CD8-positive, alpha-beta memory T cell (primary cell): ENCODE measurements around the gene NR2C2AP. TPM values are rescaled to one million over a fixed set of nuclear protein-coding genes. Genes with fewer than 3 reads are reported as not detected.
A peak's percentile ranks its signal among the peaks of the same experiment; 100 is the strongest.
"Not testable (repeated sequence)": the region's sequence is repeated elsewhere in the genome, so short reads cannot be mapped to it uniquely, and the experiment has no call there.

Source experiments
- CTCF ChIA-PET: fragments of 350-600 bp; sonication (Branson Sonifier 250); formaldehyde crosslinking; loops from one replicate; lab custom pipeline; 2021; ENCODE audit warnings: antibody characterized with exemption; lab: Charles Lee
- POLR2A ChIA-PET: fragments of 350-600 bp; sonication (Branson Sonifier 250); formaldehyde crosslinking; loops from one replicate; lab custom pipeline; 2021; ENCODE audit warnings: antibody characterized with exemption; lab: Charles Lee
- DNase-seq, 5 donors: peaks; one replicate each; pipeline versions ENCODE4 v3.0.0 to v3.0.0-alpha.2; 2020 to 2022; ENCODE audit warnings: mixed read lengths in 1 of 5
- H3K27ac ChIP-seq: one replicate; pipeline ENCODE4 v1.7.0; 2013; ENCODE audit warnings: low read depth, mild to moderate bottlenecking, low read length, moderate library complexity
- H3K27me3 ChIP-seq: 2 replicates; pipeline ENCODE4 v1.7.0; 2013; ENCODE audit warnings: low read length, mild to moderate bottlenecking; ENCODE audit not compliant: insufficient read depth, poor library complexity, severe bottlenecking
- H3K36me3 ChIP-seq: 2 replicates; pipeline ENCODE4 v1.7.0; 2013; ENCODE audit warnings: mild to moderate bottlenecking, low read length, moderate library complexity; ENCODE audit not compliant: insufficient read depth
- H3K4me1 ChIP-seq: 2 replicates; pipeline ENCODE4 v1.7.0; 2013; ENCODE audit warnings: mild to moderate bottlenecking, low read length, moderate library complexity; ENCODE audit not compliant: insufficient read depth
- H3K4me3 ChIP-seq: 2 replicates; pipeline ENCODE4 v1.7.0; 2013; ENCODE audit warnings: mild to moderate bottlenecking, low read length
- H3K9me3 ChIP-seq: 2 replicates; pipeline ENCODE4 v1.7.0; 2013; ENCODE audit warnings: mild to moderate bottlenecking, low read length
- H3K27ac Mint-ChIP-seq, 8 donors: one replicate each; pipeline ENCODE4 v1.8.0; 2020 to 2021; ENCODE audit warnings: mixed read lengths in 8 of 8, mild to moderate bottlenecking in 6 of 8, inconsistent platforms in 3 of 8, moderate library complexity in 3 of 8
- H3K27me3 Mint-ChIP-seq, 2 donors: one replicate each; pipeline ENCODE4 v1.8.0; 2020 to 2021; ENCODE audit warnings: mixed read lengths in 2 of 2, mild to moderate bottlenecking in 1 of 2, moderate library complexity in 1 of 2
- H3K36me3 Mint-ChIP-seq, 3 donors: one replicate each; pipeline ENCODE4 v1.8.0; 2020 to 2021; ENCODE audit warnings: mixed read lengths in 3 of 3, inconsistent platforms in 1 of 3, mild to moderate bottlenecking in 1 of 3
- H3K4me1 Mint-ChIP-seq, 3 donors: one replicate each; pipeline ENCODE4 v1.8.0; 2020 to 2021; ENCODE audit warnings: mixed read lengths in 3 of 3, inconsistent platforms in 1 of 3, mild to moderate bottlenecking in 1 of 3
- H3K4me3 Mint-ChIP-seq, 7 donors: one replicate each; pipeline ENCODE4 v1.8.0; 2020 to 2021; ENCODE audit warnings: mixed read lengths in 7 of 7, mild to moderate bottlenecking in 6 of 7, moderate library complexity in 4 of 7, inconsistent platforms in 2 of 7
- H3K9me3 Mint-ChIP-seq, 5 donors: one replicate each; pipeline ENCODE4 v1.8.0; 2020 to 2022; ENCODE audit warnings: mixed read lengths in 5 of 5, mild to moderate bottlenecking in 3 of 5, moderate library complexity in 2 of 5, inconsistent platforms in 1 of 5
- polyA plus RNA-seq: library from polyadenylated mRNA; unstranded; fragments of 300-500 nt; fragmentation: Illumina TruSeq; gene quantifications from one replicate; pipeline ENCODE4 v1.2.3, GENCODE V29; 2021
- total RNA-seq, 2 experiments: library from RNA; stranded (reverse); gene quantifications; one replicate each; pipeline ENCODE4 v1.2.3, GENCODE V29; 2021

NR2C2AP gene
- total and polyA plus RNA-seq, 3 experiments from 2014 or later = 35.4 to 60.7 (median 59.5) TPM

DNA sequence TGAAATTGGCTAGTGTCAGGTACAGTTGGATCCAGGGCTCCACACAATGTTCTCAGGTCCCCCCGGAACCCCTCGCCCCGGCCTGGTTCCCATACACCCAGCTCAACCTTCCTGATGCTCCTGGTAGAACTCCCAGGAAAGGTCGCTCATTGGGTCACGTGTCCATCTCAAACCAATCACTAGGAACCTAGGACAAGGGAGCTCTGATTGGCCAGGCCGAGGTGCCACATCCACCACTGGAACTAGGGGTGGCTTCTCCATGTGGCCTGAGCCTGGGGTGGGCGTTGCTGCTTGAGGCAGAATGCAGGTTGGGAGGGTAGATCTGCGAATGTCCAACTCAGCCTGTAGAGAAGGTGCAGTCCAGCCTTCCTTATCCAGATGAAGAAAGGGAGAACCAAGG, 26.3 kb downstream of the NR2C2AP start:
- Mint-ChIP-seq H3K36me3 (peaks cover 0 to 50% (median 3%) of the 10 kb centered on the region in 3 donors), H3K27ac (no peak overlapping the region)

DNA sequence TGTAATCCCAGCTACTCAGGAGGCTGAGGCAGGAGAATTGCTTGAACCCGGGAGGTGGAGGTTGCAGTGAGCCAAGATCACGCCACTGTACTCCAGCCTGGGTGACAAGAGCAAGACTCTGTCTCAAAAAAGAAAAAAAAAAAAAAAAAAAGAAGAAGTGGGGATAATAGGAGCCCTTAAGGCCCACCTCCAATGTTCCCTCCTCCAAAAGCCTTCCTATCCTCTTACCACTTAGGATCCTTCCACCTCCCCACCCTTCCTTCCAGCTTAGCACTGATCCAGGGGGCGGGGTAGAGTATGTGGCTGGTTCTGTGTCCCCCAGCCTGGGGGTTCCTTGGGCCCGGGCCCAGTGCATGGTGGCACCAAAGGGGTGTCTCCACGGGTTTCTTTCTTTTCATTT, 30.0 kb downstream of the NR2C2AP start:
- H3K27ac ChIP-seq, H3K9me3 ChIP-seq, H3K27me3 Mint-ChIP-seq, H3K4me1 ChIP-seq, H3K36me3 ChIP-seq, H3K9me3 Mint-ChIP-seq, H3K27ac Mint-ChIP-seq, H3K27me3 ChIP-seq, POLR2A ChIA-PET, H3K4me3 ChIP-seq, H3K4me3 Mint-ChIP-seq, DNase-seq: not testable (repeated sequence)
- CTCF ChIA-PET = interaction anchor here (1.2 to 2.9 kb wide), 2 partner anchors 16 to 20 kb away, joined by 3 to 8 read pairs; no protein-coding TSS in a partner anchor
- Mint-ChIP-seq H3K36me3 (peaks cover 0 to 22% (median 0%) of the 10 kb centered on the region in 3 donors), H3K4me1 (peaks cover 14 to 20% (median 15%) of the 10 kb centered on the region in 3 donors)

More for the DNA sequence above, 26.3 kb downstream of the NR2C2AP start:
- H3K4me3 Mint-ChIP-seq = no peak overlapping the region
- Histone ChIP-seq H3K4me3 (no peak overlapping the region), H3K9me3 (no peaks in the 10 kb centered on the region), H3K27me3 (no peaks in the 10 kb centered on the region), H3K36me3 (peaks cover 4% of the 10 kb centered on the region), H3K4me1 (no peaks in the 10 kb centered on the region), H3K27ac (no peak overlapping the region)
- no peaks in the 10 kb centered on the region for H3K27me3 Mint-ChIP-seq
- POLR2A ChIA-PET = interaction anchor here (0.7 kb wide), 1 partner anchor 32 kb away, joined by 3 read pairs; no protein-coding TSS in a partner anchor
- CTCF ChIA-PET = interaction anchor here (1.7 to 1.9 kb wide), 3 partner anchors 14 to 126 kb away, joined by 4 to 5 read pairs (median 4); partner anchors contain the start of genes BORCS8 and RFXANK
- peaks cover 0 to 3% (median 2%) of the 10 kb centered on the region in 3 donors for H3K4me1 Mint-ChIP-seq
- no peak for DNase-seq
- H3K9me3 Mint-ChIP-seq = no peaks in the 10 kb centered on the region

DNA sequence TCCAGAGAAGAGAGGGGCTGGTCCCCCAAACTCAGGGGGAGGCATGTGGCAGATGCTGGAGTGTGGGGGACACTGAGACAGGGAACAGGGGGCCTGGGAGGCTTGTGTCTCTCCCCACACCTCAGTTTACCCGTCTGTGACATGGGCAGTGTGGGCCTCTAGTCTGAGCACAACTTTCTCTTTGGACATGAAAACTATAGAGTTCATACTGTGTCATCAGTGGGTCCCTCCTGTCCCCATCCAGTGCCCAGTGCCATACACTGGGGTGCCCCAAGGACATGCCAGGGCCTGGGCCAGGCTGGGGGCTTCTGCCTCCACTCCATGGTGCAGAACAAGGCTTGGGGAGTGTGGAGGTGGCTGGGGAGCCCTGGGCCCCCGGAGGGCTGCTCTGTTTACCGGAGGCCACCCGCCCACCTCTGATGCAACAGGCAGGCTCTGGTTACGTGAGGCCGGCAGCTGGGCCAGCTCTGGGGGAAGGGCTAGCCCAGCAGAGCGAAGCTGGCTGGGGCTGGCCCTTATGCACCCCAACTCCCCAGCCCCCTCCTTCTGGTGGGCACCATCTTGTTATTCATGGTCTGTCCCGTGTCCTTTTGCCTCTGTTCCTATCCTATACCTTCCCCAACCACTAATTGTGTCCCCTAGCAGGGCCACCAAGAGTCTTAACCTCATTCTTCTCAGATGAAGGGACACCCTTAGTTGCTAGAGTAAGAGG, 31.2 kb downstream of the NR2C2AP start:
- Histone ChIP-seq H3K27ac (no peak overlapping the region), H3K27me3 (no peaks in the 10 kb centered on the region), H3K36me3 (no peaks in the 10 kb centered on the region), H3K9me3 (no peaks in the 10 kb centered on the region), H3K4me1 (peaks cover 8% of the 10 kb centered on the region), H3K4me3 (no peak overlapping the region)
- ChIA-PET CTCF (interaction anchor here (2.9 kb wide), 1 partner anchor 15 kb away, joined by 8 read pairs; no protein-coding TSS in a partner anchor), POLR2A (no interaction called here)
- Mint-ChIP-seq H3K4me3 (peak overlapping the region in 1 of 7 donors; percentile 29), H3K27me3 (peaks cover 3 to 8% of the 10 kb centered on the region in 2 donors), H3K4me1 (peaks cover 14 to 20% (median 15%) of the 10 kb centered on the region in 3 donors), H3K9me3 (no peaks in the 10 kb centered on the region), H3K36me3 (peaks cover 0 to 13% (median 3%) of the 10 kb centered on the region in 3 donors), H3K27ac (no peak overlapping the region)
- DNase-seq = no peak

DNA sequence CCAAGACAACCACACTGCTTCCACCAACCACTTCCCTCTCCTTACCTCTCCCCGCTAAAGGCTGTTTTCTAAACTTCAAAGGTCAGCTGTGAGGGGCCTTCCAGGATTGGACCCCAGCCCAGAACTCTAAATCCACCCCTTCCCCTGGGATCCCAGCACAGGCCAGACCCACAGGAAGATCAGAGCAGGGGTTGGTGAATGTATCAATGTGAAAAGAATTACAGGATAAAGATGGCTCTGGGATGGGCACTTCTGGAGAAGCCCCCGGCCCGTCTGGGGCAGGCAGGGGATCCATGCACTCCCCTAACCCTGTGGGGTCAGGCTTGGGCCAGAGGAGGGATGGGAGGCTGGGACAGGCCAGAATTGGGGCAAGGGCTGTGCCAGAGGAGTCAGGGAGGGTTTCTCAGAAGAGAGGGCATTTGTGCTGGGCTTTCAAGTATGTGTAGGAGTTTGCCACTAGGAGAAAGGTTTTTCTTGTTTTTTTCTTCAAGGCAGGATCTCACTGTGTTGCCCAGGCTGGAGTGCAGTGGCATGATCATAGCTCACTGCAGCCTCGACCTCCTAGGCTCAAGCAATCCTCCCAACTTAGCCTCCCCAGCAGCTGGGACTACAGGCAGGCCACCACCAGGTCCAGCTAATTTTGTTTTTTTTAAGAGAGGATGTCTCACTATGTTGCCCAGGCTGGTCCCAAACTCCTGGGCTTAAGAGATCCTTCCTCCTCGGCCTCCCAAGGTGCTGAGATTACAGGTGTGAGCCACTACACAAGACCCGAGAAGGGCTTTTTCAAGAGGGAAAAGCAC, 32.1 kb downstream of the NR2C2AP start:
- Mint-ChIP-seq H3K4me1 (peaks cover 14 to 20% (median 15%) of the 10 kb centered on the region in 3 donors), H3K27me3 (peaks cover 3 to 8% of the 10 kb centered on the region in 2 donors), H3K36me3 (peaks cover 0 to 5% (median 3%) of the 10 kb centered on the region in 3 donors), H3K9me3 (no peaks in the 10 kb centered on the region), H3K27ac (peak overlapping the region in 2 of 8 donors; percentile 36 to 71), H3K4me3 (peak overlapping the region in 3 of 7 donors; percentile 25 to 67 (median 52))
- CTCF ChIA-PET = no interaction called here
- POLR2A ChIA-PET = no interaction called here
- H3K27me3 ChIP-seq = no peaks in the 10 kb centered on the region
- peaks cover 8% of the 10 kb centered on the region for H3K4me1 ChIP-seq
- H3K36me3 ChIP-seq = no peaks in the 10 kb centered on the region
- no peaks in the 10 kb centered on the region for H3K9me3 ChIP-seq
- no peak overlapping the region for H3K4me3 ChIP-seq
- no peak overlapping the region for H3K27ac ChIP-seq
- DNase-seq = no peak

DNA sequence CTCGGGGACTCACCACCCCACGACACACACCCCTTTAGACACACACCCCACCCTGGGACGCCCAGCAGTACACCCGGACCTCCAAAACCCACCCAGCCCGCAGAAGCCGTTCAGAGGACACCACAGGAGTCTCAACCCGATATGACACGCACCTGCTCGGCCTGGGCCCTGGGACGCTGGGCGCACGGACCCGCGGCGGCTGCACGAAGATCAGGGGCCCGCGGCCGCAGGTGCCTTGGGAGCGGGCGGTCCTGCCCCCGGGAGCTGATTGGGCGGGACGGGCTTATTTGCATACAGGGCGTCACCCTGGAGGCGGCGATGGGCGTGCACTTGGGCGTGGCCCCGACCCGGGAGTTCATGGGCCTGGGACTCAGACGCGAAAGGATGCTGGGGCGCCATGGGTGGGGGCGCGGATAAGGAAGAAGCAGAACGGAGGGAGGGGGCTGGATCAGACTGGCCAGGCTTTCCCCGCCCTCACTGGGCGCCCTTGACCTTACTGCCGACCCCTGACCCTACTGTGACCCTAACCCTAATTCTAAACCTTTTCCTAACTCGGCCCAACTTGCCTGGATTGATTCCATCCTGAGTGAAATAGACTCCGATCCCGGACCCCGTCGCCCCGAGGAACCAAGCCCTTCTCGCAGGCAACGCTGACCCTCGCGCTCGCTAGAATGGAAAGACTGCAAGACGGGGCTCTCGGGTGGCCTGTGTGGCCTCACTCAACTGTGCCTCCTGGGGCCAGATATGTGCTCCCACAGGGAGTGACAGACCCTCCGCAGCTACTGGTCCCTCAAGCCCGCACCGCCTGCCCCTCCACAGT, 33.0 kb downstream of the NR2C2AP start, which contains the start of gene MEF2B:
TSS of gene MEF2B (minus strand) at position 211 of the 820 bp plus-strand sequence. CDS start 19,528 bp downstream, outside the sequence.
- Histone ChIP-seq H3K9me3 (no peaks in the 10 kb centered on the region), H3K4me3 (peak within 1 kb of the TSS; percentile 36), H3K27me3 (no peaks in the 10 kb centered on the region), H3K36me3 (no peaks in the 10 kb centered on the region), H3K27ac (no peak within 1 kb of the TSS), H3K4me1 (peaks cover 8% of the 10 kb centered on the region)
- CTCF ChIA-PET = no interaction called here
- POLR2A ChIA-PET = no interaction called here
- peaks cover 0 to 3% (median 3%) of the 10 kb centered on the region in 3 donors for H3K36me3 Mint-ChIP-seq
- peak within 1 kb of the TSS in 3 of 8 donors; percentile 22 to 64 (median 36) for H3K27ac Mint-ChIP-seq
- H3K27me3 Mint-ChIP-seq = peaks cover 3 to 8% of the 10 kb centered on the region in 2 donors
- H3K9me3 Mint-ChIP-seq = no peaks in the 10 kb centered on the region
- DNase-seq = peak; percentile 51 to 80 (median 63)
- peaks cover 14 to 20% (median 15%) of the 10 kb centered on the region in 3 donors for H3K4me1 Mint-ChIP-seq
- H3K4me3 Mint-ChIP-seq = peak within 1 kb of the TSS in 6 of 7 donors; percentile 52 to 90 (median 65)

DNA sequence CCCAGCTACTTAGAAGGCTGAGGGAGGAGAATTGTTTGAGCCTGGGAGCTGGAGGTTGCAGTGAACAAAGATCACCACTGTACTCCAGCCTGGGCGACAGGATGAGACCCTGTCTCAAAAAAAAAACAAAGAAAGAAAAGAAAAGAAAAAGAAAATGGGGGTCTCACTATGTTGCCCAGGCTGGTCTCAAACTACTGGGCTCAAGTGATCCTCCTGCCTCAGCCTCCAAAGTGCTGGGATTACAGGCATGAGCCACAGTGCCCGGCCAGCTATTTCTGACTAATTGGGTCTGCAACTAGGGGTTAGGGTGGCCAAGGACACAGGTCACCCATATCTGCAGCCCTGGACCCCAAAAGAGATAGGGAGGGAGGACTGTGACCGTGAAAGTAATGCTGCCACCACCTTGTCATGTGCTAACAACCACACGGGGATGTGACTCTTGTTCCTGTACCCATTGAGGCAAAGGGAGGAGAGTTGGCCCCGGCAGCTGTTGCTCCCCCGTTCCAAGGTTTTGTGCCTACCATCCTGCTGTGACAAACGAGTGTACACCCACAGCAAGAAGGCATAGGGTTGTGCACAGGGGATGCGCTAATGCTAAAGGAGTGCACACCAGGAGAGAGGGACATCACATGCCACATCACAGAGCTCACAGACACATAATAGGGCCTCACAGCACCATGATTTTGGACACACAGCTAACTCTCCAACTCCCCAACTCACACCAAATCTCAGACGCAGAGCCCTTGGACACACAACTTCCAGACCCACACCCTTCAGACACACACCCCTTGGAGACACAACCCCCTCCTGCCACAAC, 33.8 kb downstream of the NR2C2AP start:
- POLR2A ChIA-PET = no interaction called here

More for the DNA sequence above, 33.8 kb downstream of the NR2C2AP start:
- Mint-ChIP-seq H3K36me3 (peaks cover 0 to 3% (median 1%) of the 10 kb centered on the region in 3 donors), H3K9me3 (no peaks in the 10 kb centered on the region), H3K4me1 (peaks cover 11 to 17% (median 15%) of the 10 kb centered on the region in 3 donors), H3K27ac (peak overlapping the region in 2 of 8 donors; percentile 17 to 64), H3K27me3 (peaks cover 3 to 8% of the 10 kb centered on the region in 2 donors), H3K4me3 (peak overlapping the region in 6 of 7 donors; percentile 52 to 90 (median 65))
- H3K4me1 ChIP-seq = peaks cover 8% of the 10 kb centered on the region
- H3K4me3 ChIP-seq = peak overlapping the region; percentile 36
- H3K27ac ChIP-seq = no peak overlapping the region
- H3K36me3 ChIP-seq = no peaks in the 10 kb centered on the region
- CTCF ChIA-PET = no interaction called here
- no peaks in the 10 kb centered on the region for H3K9me3 ChIP-seq
- H3K27me3 ChIP-seq = no peaks in the 10 kb centered on the region
- no peak for DNase-seq
